Activated T-helper 17 cell treated with anti-CD3 and anti-CD28 coated beads, Interleukin-2, amount 50 U/mL, for 72 hours (primary cell): ENCODE measurements around the gene LDAH. TPM values are rescaled to one million over a fixed set of nuclear protein-coding genes. Genes with fewer than 3 reads are reported as not detected.

Experiments
- ATAC-seq: fragments of 150-1000 bp; cut with Tn5 transposase; replicated peaks from 2 replicates; pipeline ENCODE4 v1.10.0; 2021; ENCODE audit warnings: mild to moderate bottlenecking, moderate library complexity
- H3K27ac Mint-ChIP-seq: one replicate; pipeline ENCODE4 v1.8.0; 2022; ENCODE audit warnings: mixed read lengths
- H3K27me3 Mint-ChIP-seq: one replicate; pipeline ENCODE4 v1.8.0; 2022; ENCODE audit warnings: mixed read lengths
- H3K36me3 Mint-ChIP-seq: one replicate; pipeline ENCODE4 v1.8.0; 2022; ENCODE audit warnings: low read depth, mild to moderate bottlenecking, mixed read lengths
- H3K4me1 Mint-ChIP-seq: one replicate; pipeline ENCODE4 v1.8.0; 2022; ENCODE audit warnings: mixed read lengths
- H3K4me3 Mint-ChIP-seq: one replicate; pipeline ENCODE4 v1.8.0; 2022; ENCODE audit warnings: mild to moderate bottlenecking, mixed read lengths
- H3K9me3 Mint-ChIP-seq: one replicate; pipeline ENCODE4 v1.8.0; 2022; ENCODE audit warnings: mixed read lengths
- total RNA-seq, 2 donors: library from RNA; stranded (reverse); gene quantifications; one replicate each; pipeline ENCODE4 v1.2.3, GENCODE V29; 2022

The LDAH gene
- total RNA-seq, 2 donors from 2014 or later: 29.4 to 32.5 TPM

DNA sequence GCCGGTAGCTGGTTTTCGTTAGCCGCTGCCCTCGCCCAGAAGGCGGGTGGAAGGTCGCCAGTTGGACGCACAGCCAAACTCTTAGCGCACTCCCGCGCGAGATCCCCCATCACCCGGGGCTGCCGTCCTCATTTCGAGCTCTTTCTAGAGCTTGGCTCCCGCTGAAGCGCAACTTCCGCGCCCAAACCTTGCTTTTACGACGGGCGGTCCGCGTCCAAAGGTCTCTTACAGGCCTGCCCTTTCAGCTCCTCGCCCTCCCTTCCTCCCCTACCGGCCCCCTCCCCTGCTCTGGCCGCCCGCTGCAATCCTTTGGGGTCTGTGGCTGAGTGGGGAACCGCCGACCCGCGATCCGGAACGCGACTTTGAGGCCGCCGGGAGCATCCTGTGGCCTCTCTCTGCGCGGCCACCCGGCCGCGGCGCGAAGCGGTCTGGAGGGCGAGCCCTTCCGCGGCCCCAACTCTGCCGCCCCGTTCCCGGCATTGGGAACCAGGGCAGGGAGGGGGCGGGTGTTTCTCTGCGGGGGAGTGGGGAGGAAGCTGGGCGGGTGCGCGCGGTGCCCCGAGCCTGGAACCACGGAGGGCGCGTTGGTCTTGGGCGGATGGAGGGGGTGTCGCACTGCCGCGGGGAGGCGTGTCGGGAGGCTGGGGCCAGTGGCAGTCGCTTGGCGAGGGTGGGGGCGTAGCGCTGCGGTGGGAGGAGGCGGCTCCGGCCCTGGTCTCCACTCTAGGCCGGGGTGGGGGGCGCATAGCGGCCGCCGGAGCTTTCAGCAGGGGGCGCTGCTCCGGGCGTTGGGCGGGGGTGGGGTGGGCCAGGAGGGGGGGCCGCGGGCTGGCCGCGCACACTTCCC, 156.4 kb downstream of the LDAH start, which contains the start of gene GDF7:
Gene GDF7, plus strand, starts transcription at position 841 of the 847 bp plus-strand sequence. CDS start 96 bp downstream, outside the sequence.
- Mint-ChIP-seq H3K4me1 (no peaks in the 10 kb centered on the region), H3K27ac (no peak within 1 kb of the TSS), H3K36me3 (no peaks in the 10 kb centered on the region), H3K27me3 (peaks cover 51% of the 10 kb centered on the region), H3K4me3 (peak within 1 kb of the TSS; percentile 64), H3K9me3 (no peaks in the 10 kb centered on the region)
- ATAC-seq: no peak

DNA sequence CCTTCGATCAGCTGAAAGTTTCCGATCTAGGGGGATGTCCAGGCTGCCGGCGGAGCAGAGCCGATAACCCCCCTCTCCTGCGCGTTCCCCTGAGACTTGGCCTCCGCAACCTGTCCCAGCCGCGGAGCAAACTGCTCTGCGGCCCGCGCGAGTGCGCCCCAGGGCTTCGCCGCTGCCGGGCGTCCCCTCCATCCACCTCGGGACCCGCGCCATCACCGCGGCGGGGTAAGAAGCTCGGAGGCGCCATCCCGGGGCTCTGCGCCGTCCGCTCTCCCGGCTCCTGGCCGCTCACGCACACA, 156.9 kb downstream of the LDAH start:
- no peaks in the 10 kb centered on the region for H3K9me3 Mint-ChIP-seq
- H3K4me3 Mint-ChIP-seq: peak overlapping the region; percentile 64
- peaks cover 47% of the 10 kb centered on the region for H3K27me3 Mint-ChIP-seq
- no peak for ATAC-seq
- no peak overlapping the region for H3K27ac Mint-ChIP-seq
- no peaks in the 10 kb centered on the region for H3K4me1 Mint-ChIP-seq
- no peaks in the 10 kb centered on the region for H3K36me3 Mint-ChIP-seq

DNA sequence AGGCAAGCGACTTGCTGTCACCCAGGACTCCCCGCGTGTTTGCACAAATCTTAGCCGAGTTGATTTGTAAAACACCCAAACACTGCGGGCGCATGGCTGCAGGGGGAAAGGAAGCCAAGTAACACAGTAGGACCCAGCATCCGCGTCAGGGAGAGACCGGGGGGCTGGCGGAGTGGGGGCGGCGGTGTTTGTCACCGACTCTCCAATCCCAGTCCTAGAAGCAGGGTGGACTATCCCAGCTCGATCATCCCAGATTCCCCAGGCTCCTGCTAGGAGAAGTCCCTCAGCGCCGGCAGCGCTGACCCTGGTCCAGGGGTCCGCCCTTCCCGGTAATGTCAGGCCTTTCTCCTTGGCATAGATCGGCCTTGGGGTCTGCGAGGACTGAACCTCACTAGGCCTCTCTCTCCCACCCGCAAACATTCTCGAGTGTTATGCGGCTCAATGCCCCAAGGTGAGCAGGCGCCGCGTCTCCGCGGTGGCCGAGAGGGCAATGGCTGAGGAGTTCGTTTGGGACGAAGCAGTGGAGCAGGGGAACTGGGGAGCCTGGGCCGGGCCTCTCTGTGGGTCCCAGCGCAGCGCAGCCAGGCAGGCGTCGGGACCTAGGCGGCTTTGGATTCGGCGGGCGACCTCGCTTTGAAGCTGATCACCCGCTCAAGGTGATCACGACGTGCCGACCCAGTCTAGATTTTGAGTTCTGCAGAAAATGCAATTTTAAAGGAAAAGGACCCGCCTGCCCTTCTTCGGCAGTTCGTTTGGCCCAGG, 157.5 kb downstream of the LDAH start:
- no peaks in the 10 kb centered on the region for H3K9me3 Mint-ChIP-seq
- H3K27ac Mint-ChIP-seq: no peak overlapping the region
- H3K4me1 Mint-ChIP-seq: no peaks in the 10 kb centered on the region
- ATAC-seq: no peak
- H3K27me3 Mint-ChIP-seq: peaks cover 52% of the 10 kb centered on the region
- no peaks in the 10 kb centered on the region for H3K36me3 Mint-ChIP-seq
- H3K4me3 Mint-ChIP-seq: peak overlapping the region; percentile 64

DNA sequence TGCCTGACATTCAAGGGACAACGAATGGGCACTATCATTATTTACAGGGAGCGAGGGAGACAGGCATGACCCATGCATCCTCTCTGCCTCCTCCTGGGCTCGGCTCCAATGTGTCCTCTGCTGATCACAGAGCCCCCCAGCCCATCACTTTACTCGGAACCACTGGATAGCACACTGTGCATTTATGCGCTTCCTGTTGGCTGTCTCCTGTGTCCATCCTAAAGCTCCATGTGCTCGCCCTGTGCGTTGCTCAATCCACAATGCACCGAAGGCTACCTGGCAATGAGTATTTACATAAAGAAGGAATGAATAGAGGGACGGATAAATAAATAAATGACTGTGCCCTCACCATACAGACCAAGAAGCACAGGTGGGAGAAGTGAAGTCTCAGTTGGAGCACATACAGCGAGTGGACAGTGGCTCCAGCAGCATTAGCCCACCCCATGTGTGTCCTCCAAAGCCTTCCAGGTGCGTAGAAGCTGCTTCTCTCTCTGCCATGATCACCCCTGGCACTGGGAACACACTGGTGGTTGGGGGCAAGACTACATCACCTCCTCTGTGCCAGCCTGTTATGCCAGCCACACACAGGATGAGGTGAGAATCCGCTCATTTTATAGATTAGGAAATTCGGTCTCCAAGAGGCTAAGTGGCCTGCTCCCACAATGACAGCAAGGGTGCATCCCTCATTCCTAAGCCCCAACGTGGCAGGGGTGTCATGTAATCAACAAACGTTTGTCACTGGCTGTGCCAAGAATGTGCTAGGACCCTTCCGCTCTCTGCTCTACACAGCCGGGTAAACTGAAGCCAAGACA, 158.3 kb downstream of the LDAH start:
- no peak for ATAC-seq
- Mint-ChIP-seq H3K27me3 (peaks cover 52% of the 10 kb centered on the region), H3K4me1 (no peaks in the 10 kb centered on the region), H3K36me3 (no peaks in the 10 kb centered on the region), H3K4me3 (peak overlapping the region; percentile 64), H3K9me3 (no peaks in the 10 kb centered on the region), H3K27ac (no peak overlapping the region)

DNA sequence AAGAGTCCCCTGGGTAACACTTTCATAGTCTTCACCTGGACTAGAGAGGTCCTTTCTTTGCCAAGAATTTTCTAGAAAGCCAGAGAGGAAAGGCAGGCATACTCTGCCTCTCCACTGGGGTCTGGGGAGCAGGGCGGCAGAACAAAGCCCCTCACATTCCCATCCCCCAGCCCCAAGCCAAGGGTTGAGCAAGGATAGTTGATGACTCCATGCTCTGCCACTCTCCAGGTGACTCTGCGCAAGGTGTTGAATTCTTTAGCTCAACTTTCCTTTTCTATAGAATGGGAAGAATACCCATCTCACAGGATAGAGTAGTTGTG, 158.9 kb downstream of the LDAH start:
- Mint-ChIP-seq H3K27ac (no peak overlapping the region), H3K27me3 (peaks cover 55% of the 10 kb centered on the region), H3K4me1 (no peaks in the 10 kb centered on the region), H3K9me3 (no peaks in the 10 kb centered on the region), H3K4me3 (no peak overlapping the region), H3K36me3 (no peaks in the 10 kb centered on the region)
- ATAC-seq: no peak

DNA sequence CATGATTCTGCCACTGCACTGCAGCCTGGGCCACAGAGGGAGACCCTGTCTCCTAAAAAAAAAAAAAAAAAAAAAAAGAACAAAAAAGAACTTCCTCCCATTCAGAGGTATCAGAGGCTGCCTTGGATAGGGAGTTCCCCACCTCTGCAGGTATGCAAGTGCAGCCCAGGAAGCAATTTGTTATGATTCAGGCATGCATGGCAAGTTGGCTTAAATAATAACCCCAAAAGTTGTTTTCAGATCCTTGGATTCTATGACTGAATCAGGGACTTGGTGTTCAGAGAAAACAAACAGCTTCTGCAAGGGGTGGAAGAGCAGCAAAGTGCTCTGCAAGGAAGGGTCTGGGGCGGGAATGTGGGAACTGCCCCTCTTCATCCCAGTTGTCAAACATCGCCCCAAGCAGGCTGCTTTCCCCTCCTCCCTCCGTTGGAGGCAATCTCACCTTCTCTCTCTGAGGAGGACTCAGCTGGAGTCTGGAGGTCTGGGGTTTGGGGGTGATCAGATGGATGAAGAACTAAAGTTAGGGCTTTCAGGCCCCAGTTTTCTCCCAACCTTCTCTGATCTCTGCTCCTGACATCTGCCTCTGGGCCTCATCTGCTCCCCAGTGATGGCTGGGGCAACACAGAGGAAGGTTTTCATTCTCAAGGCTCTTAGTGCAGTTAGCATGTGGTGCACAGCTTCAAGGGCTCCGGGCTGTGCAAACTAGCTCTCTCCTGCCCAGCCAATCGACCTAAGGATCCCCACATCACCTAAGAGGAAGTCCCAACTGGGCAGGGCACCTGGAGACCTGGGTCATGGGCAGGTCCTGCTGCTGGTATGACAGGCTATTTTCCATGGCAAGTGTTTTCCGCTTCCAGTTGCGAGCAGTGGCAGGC, 159.5 kb downstream of the LDAH start:
- no peak overlapping the region for H3K4me3 Mint-ChIP-seq
- no peak overlapping the region for H3K27ac Mint-ChIP-seq
- ATAC-seq: no peak
- H3K9me3 Mint-ChIP-seq: no peaks in the 10 kb centered on the region
- H3K36me3 Mint-ChIP-seq: no peaks in the 10 kb centered on the region
- H3K4me1 Mint-ChIP-seq: no peaks in the 10 kb centered on the region
- peaks cover 56% of the 10 kb centered on the region for H3K27me3 Mint-ChIP-seq

DNA sequence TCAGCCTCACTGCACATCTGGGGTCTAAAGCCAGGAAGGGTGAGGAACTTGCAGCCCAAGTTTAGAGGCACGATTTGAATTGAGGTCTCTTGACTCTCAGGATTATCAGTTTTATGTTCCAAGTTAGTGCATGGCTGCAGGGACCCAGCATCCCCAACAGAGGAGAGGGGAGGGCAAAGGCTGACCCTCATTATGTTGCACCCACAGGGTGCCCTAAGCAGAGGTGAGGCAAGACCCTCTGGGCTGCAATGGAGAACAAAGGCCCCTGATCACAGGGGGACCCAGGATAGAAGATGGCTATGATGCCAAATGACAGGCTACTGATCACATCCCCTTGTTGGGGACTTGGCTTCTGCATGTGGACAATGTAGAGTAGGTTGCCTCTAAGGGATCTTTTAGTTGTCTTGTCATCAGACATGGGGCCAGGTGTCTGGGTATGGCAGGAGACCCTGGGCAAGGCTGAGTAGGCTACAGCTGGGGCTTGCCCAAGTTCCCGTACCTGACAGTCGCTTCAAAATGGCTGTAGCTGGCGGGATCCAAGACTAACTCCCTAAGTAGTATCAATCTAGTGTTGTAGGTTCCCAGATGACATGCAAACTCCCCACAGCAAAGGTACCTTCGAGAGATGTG, 160.5 kb downstream of the LDAH start:
- Mint-ChIP-seq H3K27ac (no peak overlapping the region), H3K9me3 (no peaks in the 10 kb centered on the region), H3K4me1 (no peaks in the 10 kb centered on the region), H3K4me3 (no peak overlapping the region), H3K36me3 (no peaks in the 10 kb centered on the region), H3K27me3 (peaks cover 50% of the 10 kb centered on the region)
- no peak for ATAC-seq

DNA sequence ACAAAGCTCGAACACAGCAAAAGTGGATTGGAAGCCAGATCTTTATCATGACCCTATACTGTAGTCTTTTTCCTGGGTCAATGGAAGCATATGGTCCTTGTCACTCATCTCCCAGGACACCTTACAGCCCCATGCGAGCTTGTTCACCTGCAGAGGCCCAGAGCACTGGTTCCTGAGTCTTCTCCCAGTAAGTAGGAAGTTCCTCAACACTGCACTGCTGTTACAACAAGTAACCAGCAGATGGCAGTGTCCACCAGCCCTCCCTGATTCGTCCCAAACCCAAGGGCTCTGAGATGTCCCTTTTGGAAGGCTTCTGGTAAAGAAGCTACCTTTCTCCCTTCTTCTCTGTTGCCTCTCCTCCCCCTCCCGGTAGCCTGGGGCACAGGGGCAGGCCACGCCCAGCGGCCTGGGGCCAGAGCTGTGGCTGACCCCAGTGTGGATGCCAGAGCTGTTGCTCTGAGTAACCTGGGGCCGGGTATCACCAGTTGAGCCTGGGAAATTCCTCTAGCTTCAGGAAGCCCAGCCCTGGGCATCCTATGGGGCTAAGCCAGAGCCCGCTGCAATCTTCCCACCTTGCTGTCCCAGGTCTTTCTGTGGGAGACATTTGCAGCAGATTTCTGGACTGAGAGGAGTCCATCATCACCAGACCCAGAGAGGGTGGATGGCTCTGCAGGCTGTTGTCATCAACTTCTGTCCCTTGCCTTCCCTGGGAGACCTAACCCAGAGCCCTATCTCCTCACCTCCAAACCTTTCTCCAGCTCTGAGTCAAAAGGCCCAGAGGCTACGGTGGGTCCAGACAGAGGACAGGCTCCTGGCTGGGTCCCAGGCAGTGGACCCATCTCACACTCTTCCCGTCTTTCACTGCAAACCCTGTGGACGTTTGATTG, 161.2 kb downstream of the LDAH start:
- Mint-ChIP-seq H3K36me3 (no peaks in the 10 kb centered on the region), H3K27ac (no peak overlapping the region), H3K27me3 (peaks cover 50% of the 10 kb centered on the region), H3K4me3 (no peak overlapping the region), H3K9me3 (no peaks in the 10 kb centered on the region), H3K4me1 (no peaks in the 10 kb centered on the region)
- peak; percentile 76 for ATAC-seq

DNA sequence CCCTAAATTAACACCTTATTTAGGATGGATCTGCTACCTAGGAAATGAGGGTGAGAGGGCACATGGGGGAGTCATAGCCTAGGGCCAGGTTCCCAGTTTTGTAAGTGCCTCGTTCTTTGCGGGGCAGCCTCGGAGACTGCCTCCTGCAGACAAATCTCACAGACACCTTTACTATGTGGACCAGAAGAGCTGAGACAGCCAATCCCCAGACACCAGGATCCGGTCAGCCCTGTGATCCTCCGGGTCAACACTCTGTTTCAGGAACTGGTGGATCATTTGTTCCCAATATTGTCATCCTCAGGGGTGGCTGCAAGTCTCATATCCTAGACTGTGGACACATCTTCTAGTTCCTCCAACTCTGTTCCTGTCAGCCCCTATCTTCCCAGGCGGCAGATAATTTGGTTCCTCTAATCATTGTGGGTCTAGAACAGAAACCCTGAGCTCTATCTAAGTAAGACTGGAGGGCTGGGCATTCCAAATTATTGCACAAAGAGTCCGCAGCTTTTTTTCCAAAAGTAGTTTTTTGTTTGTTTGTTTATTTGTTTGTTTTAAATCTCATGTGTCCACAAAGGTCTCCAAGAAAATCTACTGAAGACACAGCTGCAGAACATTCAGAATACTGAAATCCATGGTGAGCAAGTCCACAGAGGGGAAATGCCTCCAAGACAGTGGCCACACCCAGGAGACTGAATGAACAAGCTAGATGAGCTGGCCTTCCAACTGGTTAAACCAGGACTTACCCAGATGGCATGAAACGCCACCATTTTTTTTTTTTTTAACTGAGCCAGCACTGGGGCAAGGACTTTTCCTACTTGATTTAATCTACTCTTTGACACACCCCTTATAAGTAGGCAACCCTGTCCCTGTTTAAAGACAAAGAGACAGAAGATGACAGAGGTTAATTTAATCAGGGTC, 162.1 kb downstream of the LDAH start:
- H3K27ac Mint-ChIP-seq: no peak overlapping the region
- no peak overlapping the region for H3K4me3 Mint-ChIP-seq
- no peaks in the 10 kb centered on the region for H3K9me3 Mint-ChIP-seq
- ATAC-seq: peak; percentile 3
- no peaks in the 10 kb centered on the region for H3K4me1 Mint-ChIP-seq
- H3K27me3 Mint-ChIP-seq: peaks cover 51% of the 10 kb centered on the region
- no peaks in the 10 kb centered on the region for H3K36me3 Mint-ChIP-seq

DNA sequence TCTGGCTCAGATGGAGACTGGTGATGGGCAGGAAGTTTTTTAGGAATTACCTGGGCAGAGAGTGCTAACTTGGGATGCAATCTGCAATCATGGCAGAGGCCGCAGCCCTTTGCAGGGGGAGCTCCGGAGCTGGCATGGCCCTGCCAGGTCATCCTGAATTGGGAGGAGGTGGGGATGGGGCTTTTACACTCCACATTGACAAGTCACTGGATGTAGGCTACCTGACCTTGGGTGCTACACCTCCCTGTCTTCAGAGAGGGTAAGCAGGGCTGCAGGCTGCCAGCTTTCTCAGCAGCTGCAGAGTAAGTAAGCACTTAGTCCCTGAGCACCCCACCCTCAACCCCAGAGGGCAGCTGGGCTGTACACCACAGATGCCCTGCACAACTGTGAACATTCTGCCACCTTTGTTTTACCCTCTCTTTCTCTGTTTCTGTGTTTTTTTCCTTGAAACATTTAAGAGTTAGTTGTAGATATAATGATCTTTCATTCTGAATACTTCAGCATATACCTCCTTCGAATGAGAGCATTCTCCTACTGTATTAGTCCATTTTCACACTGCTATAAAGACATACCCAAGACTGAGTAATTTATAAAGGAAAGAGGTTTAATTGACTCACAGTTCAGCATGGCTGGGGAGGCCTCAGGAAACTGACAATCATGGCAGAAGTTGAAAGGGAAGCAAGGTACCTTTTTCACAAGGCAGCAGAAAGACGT, 165.2 kb downstream of the LDAH start:
- Mint-ChIP-seq H3K27me3 (peaks cover 25% of the 10 kb centered on the region), H3K4me3 (no peak overlapping the region), H3K27ac (no peak overlapping the region), H3K4me1 (no peaks in the 10 kb centered on the region), H3K9me3 (no peaks in the 10 kb centered on the region), H3K36me3 (no peaks in the 10 kb centered on the region)
- peak; percentile 17 for ATAC-seq

DNA sequence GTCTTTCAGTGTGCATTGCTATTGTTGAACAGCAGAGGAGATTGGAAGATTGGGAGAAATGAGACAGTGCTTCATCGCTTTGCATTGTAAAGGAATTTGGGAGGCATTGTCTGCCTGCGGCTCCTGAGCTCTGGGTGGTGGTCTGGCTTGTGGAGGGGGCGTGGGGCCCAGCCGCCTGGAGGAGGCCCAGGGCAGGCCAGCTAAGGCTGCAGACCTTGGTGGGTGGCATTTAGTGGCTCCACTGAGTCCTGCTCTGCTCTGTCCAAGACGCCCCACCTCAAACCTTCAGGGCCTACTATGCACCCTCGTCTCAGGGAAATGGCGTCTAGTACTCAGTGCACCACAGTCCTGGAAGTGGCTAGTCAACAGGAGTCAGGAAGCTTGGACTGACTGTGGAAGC, 166.3 kb downstream of the LDAH start:
- Mint-ChIP-seq H3K27ac (no peak overlapping the region), H3K4me3 (no peak overlapping the region), H3K36me3 (no peaks in the 10 kb centered on the region), H3K4me1 (no peaks in the 10 kb centered on the region), H3K9me3 (no peaks in the 10 kb centered on the region), H3K27me3 (peaks cover 18% of the 10 kb centered on the region)
- ATAC-seq: no peak

DNA sequence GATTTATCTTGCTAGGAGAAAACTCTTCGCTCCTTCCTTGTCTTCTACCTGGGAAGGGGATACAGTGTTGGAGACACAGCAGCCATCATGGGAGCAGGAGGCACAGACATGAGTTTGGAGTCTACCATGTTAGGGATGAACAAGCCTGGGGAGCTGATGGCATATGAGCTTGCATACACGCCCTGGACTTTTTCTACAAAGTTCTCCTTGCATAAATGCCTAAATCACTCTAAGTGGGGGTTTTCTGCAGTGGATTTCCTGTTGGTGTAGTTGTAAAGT, 168.4 kb downstream of the LDAH start:
- no peak for ATAC-seq
- H3K27ac Mint-ChIP-seq: no peak overlapping the region
- H3K27me3 Mint-ChIP-seq: peaks cover 9% of the 10 kb centered on the region
- H3K36me3 Mint-ChIP-seq: no peaks in the 10 kb centered on the region
- H3K4me1 Mint-ChIP-seq: peaks cover 8% of the 10 kb centered on the region
- H3K4me3 Mint-ChIP-seq: no peak overlapping the region
- H3K9me3 Mint-ChIP-seq: no peaks in the 10 kb centered on the region
